Measurements from ENCODE around the gene DGCR2.

Gene DGCR2

GRCh38 chr22:19045094-19045493 lies 77.1 kb downstream of the DGCR2 start:
- no peak for DNase-seq (ENCODE audit: low read depth)
- H3K4me3 ChIP-seq (ENCODE audit: low read depth, low read length): no peak overlapping the region
- TF ChIP-seq CTCF (IDR thresholded peaks at IDR 0.05; ENCODE audit: low read depth, low read length, missing control alignments): no peak

GRCh38 chr22:19044381-19044780 lies 77.8 kb downstream of the DGCR2 start:
- TF ChIP-seq CTCF (IDR thresholded peaks at IDR 0.05; ENCODE audit: low read depth, low read length, missing control alignments): no peak
- no peak for DNase-seq (ENCODE audit: low read depth)

GRCh38 chr22:19043121-19044085 lies 78.8 kb downstream of the DGCR2 start:
- DNase-seq (ENCODE audit: low read depth): no peak
- no peak for TF ChIP-seq CTCF (IDR thresholded peaks at IDR 0.05; ENCODE audit: low read depth, low read length, missing control alignments)

More at GRCh38 chr22:19044381-19044780, 77.8 kb downstream of the DGCR2 start:
- H3K4me3 ChIP-seq (ENCODE audit: low read depth, low read length): no peak overlapping the region

GRCh38 chr22:19042285-19043120 lies 79.7 kb downstream of the DGCR2 start:
- no peak for TF ChIP-seq CTCF (IDR thresholded peaks at IDR 0.05; ENCODE audit: low read depth, low read length, missing control alignments)
- no peak overlapping the region for H3K4me3 ChIP-seq (ENCODE audit: low read depth, low read length)
- DNase-seq (ENCODE audit: low read depth): no peak

More at GRCh38 chr22:19043121-19044085, 78.8 kb downstream of the DGCR2 start:
- no peak overlapping the region for H3K4me3 ChIP-seq (ENCODE audit: low read depth, low read length)

DNA sequence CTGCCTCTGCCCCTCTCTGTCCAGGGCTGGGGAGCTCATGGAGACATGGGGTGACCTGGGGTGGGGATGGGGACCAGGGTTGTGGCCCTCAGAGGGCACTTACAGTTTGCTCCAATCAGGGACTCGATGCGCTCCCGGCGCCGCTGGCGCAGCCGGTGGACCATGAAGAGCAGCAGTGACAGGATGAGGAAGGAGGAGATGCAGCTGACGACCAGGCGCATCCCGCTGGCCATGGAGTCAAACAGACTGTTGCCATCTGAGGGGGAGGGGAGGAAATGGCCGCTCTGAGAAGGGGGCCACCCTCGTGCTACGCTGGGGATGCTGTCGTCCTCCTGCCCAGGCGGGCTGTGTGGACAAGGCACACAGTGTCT lies 80.5 kb downstream of the DGCR2 start:
- no peak for DNase-seq (ENCODE audit: low read depth)
- H3K4me3 ChIP-seq (ENCODE audit: low read depth, low read length): no peak overlapping the region
- no peak for TF ChIP-seq CTCF (IDR thresholded peaks at IDR 0.05; ENCODE audit: low read depth, low read length, missing control alignments)

DNA sequence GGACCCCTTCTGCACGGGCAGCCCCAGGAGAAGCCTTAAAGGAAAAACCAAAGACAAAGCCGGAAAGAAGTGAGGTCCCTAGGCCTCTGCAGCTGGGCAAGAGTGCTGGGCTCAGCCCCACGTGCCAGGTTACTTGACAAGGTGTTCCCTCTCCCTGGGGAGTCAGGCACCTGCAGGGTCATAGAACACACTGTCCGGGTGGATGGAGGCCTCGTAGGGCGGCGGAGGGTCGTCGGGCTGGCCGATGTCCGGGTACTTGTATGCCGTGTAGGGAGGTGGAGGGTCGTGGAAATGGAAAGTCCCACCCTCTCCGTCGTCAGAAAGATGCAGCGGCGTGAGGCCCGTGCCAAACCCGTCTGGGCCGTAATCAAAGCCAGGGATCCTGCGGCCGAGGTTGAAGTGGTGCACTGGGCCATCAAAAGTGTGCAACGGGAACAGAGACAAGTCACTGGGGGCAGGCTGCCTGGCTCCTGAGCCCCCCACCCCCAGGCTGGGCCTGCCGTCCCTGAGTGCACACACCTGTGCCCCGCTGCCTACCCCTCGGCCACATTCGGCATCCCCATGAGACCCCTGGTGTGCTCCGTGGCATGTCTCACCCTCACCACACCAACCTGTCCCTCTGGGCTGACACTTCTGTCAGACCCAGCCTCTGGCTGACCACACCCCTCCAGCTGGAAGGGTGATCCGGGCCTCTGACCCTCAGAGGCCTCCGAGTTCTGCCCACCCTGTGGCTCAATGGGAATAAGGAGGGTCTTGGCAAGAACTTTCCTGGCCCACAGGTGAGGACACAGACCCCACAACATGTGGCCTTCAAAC lies 81.1 kb downstream of the DGCR2 start:
- H3K4me3 ChIP-seq (ENCODE audit: low read depth, low read length): no peak overlapping the region
- DNase-seq (ENCODE audit: low read depth): no peak
- TF ChIP-seq CTCF (IDR thresholded peaks at IDR 0.05; ENCODE audit: low read depth, low read length, missing control alignments): no peak

Data from GM12864 (cell line).